Skin epidermis (tissue), 12 donors: Measurements from ENCODE around the gene NCOA3.
A peak's percentile ranks its signal among the peaks of the same experiment; 100 is the strongest.
"Not testable (repeated sequence)": the region's sequence is repeated elsewhere in the genome, so short reads cannot be mapped to it uniquely, and the experiment has no call there.

ENCODE experiments used
- H3K27ac ChIP-seq, 21 experiments: fragments of 200-600 bp; sonication (generic) in 11 of 21; one replicate each; pipeline ENCODE4 v1.5.0; 2020; ENCODE audit warnings: mild to moderate bottlenecking in 3 of 21, inconsistent platforms in 2 of 21, moderate library complexity in 2 of 21
- H3K4me3 ChIP-seq, 7 experiments: fragments of 200-600 bp; sonication (generic) in 2 of 7; one replicate each; pipeline ENCODE4 v1.5.0; 2020; ENCODE audit warnings: inconsistent platforms in 2 of 7, mild to moderate bottlenecking in 2 of 7, moderate library complexity in 1 of 7

The NCOA3 gene

GRCh38 chr20:47554283-47554682 lies 52.6 kb downstream of the NCOA3 start:
- not testable (repeated sequence) for H3K27ac ChIP-seq, H3K4me3 ChIP-seq

- no peak overlapping the region for H3K27ac ChIP-seq
These were observed 55.5 kb downstream of the NCOA3 start for GRCh38 chr20:47557218-47557617.

GRCh38 chr20:47557791-47558190 lies 56.1 kb downstream of the NCOA3 start:
- no peak overlapping the region for H3K4me3 ChIP-seq
- H3K27ac ChIP-seq, result no peak overlapping the region

More at GRCh38 chr20:47557218-47557617, 55.5 kb downstream of the NCOA3 start:
- H3K4me3 ChIP-seq, result no peak overlapping the region

- Histone ChIP-seq H3K4me3 (no peak overlapping the region), H3K27ac (peak overlapping the region in 6 of 21 experiments; percentile 13 to 71 (median 38))
These were observed 56.8 kb downstream of the NCOA3 start for GRCh38 chr20:47558295-47559066.

- Histone ChIP-seq H3K4me3 (no peak overlapping the region), H3K27ac (peak overlapping the region in 9 of 21 experiments; percentile 11 to 72 (median 45))
These were observed 57.5 kb downstream of the NCOA3 start for GRCh38 chr20:47559141-47559540.

- Histone ChIP-seq H3K27ac (no peak overlapping the region), H3K4me3 (no peak overlapping the region)
These were observed 59.5 kb downstream of the NCOA3 start for GRCh38 chr20:47561180-47561579.

GRCh38 chr20:47561603-47562583 lies 60.2 kb downstream of the NCOA3 start:
- no peak overlapping the region for H3K27ac ChIP-seq
- no peak overlapping the region for H3K4me3 ChIP-seq

GRCh38 chr20:47566269-47566668 lies 64.6 kb downstream of the NCOA3 start:
- Histone ChIP-seq H3K27ac (no peak overlapping the region), H3K4me3 (no peak overlapping the region)

- no peak overlapping the region for H3K4me3 ChIP-seq
- peak overlapping the region in 3 of 21 experiments; percentile 14 to 40 (median 18) for H3K27ac ChIP-seq
These were observed 66.3 kb downstream of the NCOA3 start for GRCh38 chr20:47568019-47568418.

- Histone ChIP-seq H3K4me3 (no peak overlapping the region), H3K27ac (no peak overlapping the region)
These were observed 67.2 kb downstream of the NCOA3 start for GRCh38 chr20:47568837-47569410.

- Histone ChIP-seq H3K27ac (no peak overlapping the region), H3K4me3 (no peak overlapping the region)
These were observed 69.7 kb downstream of the NCOA3 start for GRCh38 chr20:47571426-47571825.

- Histone ChIP-seq H3K27ac (no peak overlapping the region), H3K4me3 (no peak overlapping the region)
These were observed 70.5 kb downstream of the NCOA3 start for GRCh38 chr20:47572105-47572729.

GRCh38 chr20:47573559-47573958 lies 71.9 kb downstream of the NCOA3 start:
- Histone ChIP-seq H3K4me3 (no peak overlapping the region), H3K27ac (no peak overlapping the region)

GRCh38 chr20:47574616-47575364 lies 73.1 kb downstream of the NCOA3 start:
- Histone ChIP-seq H3K27ac (no peak overlapping the region), H3K4me3 (no peak overlapping the region)

- H3K4me3 ChIP-seq, result no peak overlapping the region
- peak overlapping the region in 1 of 21 experiments; percentile 36 for H3K27ac ChIP-seq
These were observed 74.9 kb downstream of the NCOA3 start for GRCh38 chr20:47576516-47577033.

- Histone ChIP-seq H3K27ac (peak overlapping the region in 1 of 21 experiments; percentile 36), H3K4me3 (no peak overlapping the region)
These were observed 75.6 kb downstream of the NCOA3 start for GRCh38 chr20:47577314-47577713.

GRCh38 chr20:47578543-47578942 lies 76.9 kb downstream of the NCOA3 start:
- peak overlapping the region in 1 of 21 experiments; percentile 26 for H3K27ac ChIP-seq

GRCh38 chr20:47580686-47581085 lies 79.0 kb downstream of the NCOA3 start:
- not testable (repeated sequence) for H3K27ac ChIP-seq

More at GRCh38 chr20:47578543-47578942, 76.9 kb downstream of the NCOA3 start:
- H3K4me3 ChIP-seq, result no peak overlapping the region

GRCh38 chr20:47581090-47581489 lies 79.4 kb downstream of the NCOA3 start:
- Histone ChIP-seq H3K4me3 (no peak overlapping the region), H3K27ac (no peak overlapping the region)

More at GRCh38 chr20:47580686-47581085, 79.0 kb downstream of the NCOA3 start:
- H3K4me3 ChIP-seq, result not testable (repeated sequence)
